Activated CD4-positive, alpha-beta memory T cell treated with anti-CD3 and anti-CD28 coated beads for 36 hours (primary cell): ENCODE results near the gene SNAP25. TPM values are rescaled to one million over a fixed set of nuclear protein-coding genes. Genes with fewer than 3 reads are reported as not detected.

Experiments used
- CTCF ChIA-PET: fragments of 350-600 bp; sonication (Branson Sonifier 250); formaldehyde crosslinking; loops from one replicate; lab custom pipeline; 2021; ENCODE audit warnings: antibody characterized with exemption, inconsistent platforms; lab: Charles Lee
- POLR2A ChIA-PET: fragments of 350-600 bp; sonication (Branson Sonifier 250); formaldehyde crosslinking; loops from one replicate; lab custom pipeline; 2021; ENCODE audit warnings: antibody characterized with exemption; lab: Charles Lee
- DNase-seq: peaks from one replicate; pipeline ENCODE4 v3.0.0-alpha.2; 2020
- H3K27ac Mint-ChIP-seq: one replicate; pipeline ENCODE4 v1.8.0; 2021; ENCODE audit warnings: mixed read lengths
- H3K27me3 Mint-ChIP-seq: one replicate; pipeline ENCODE4 v1.8.0; 2021; ENCODE audit warnings: mixed read lengths
- H3K36me3 Mint-ChIP-seq: one replicate; pipeline ENCODE4 v1.8.0; 2021; ENCODE audit warnings: mixed read lengths
- H3K4me1 Mint-ChIP-seq: one replicate; pipeline ENCODE4 v1.8.0; 2021; ENCODE audit warnings: low read depth, mixed read lengths
- H3K4me3 Mint-ChIP-seq: one replicate; pipeline ENCODE4 v1.8.0; 2021; ENCODE audit warnings: mild to moderate bottlenecking, mixed read lengths
- H3K9me3 Mint-ChIP-seq: one replicate; pipeline ENCODE4 v1.8.0; 2021; ENCODE audit warnings: mixed read lengths
- intact Hi-C: fragments of 100-400 bp; cut with micrococcal nuclease; formaldehyde crosslinking; loops from one replicate; pipeline ENCODE4 v1.15.1; 2023
- total RNA-seq, 2 experiments: library from RNA; stranded (reverse); gene quantifications; one replicate each; pipeline ENCODE4 v1.2.3, GENCODE V29; 2021

Gene SNAP25
- total RNA-seq, 2 experiments from 2014 or later, result 0.63 to 0.67 TPM

DNA sequence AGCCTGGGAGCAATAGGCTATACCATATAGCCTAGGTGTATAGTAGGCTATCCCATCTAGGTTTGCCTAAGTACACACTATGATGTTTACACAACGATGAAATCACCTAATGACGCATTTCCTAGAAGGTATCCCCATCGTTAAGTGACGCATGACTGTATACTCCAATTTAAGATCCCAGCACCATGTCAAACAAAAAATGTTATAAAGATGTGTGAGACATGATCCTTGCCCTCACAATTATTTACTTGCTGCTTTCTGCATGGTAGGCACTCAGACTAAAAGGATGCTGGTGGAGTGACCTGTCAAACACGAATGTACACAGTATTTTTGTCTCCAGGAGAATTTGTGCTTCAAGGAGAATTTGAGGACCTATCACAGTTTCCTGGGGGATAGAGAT lies 32.3 kb downstream of the SNAP25 start:
- Mint-ChIP-seq H3K4me1 (no peaks in the 10 kb centered on the region), H3K27ac (no peak overlapping the region), H3K4me3 (no peak overlapping the region), H3K27me3 (no peaks in the 10 kb centered on the region), H3K36me3 (no peaks in the 10 kb centered on the region), H3K9me3 (no peaks in the 10 kb centered on the region)
- ChIA-PET POLR2A (no interaction called here), CTCF (no interaction called here)
- DNase-seq, result no peak
- intact Hi-C loops, result no loop called here

DNA sequence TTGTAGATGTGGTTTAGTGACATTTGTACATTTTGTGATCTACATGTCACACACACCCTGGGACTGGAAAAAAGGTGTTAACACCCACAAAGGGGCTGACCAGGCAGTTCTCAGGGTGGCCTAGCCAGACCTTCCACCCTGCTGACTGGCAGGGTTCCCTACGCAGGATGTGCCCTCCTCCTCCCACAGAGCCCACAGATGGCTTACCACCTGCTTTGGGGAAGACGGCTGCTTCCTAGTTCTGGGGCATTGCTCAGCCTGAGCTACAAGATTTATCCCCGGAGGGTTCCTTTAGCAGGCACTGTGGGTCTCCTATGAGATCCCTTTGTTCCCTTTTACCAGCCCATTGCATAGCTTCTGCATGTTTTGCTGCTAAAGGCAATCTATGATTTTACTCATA lies 35.1 kb downstream of the SNAP25 start:
- Mint-ChIP-seq H3K27ac (no peak overlapping the region), H3K27me3 (peaks cover 3% of the 10 kb centered on the region), H3K36me3 (no peaks in the 10 kb centered on the region), H3K4me1 (no peaks in the 10 kb centered on the region), H3K4me3 (no peak overlapping the region), H3K9me3 (no peaks in the 10 kb centered on the region)
- intact Hi-C loops, result no loop called here
- CTCF ChIA-PET, result no interaction called here
- POLR2A ChIA-PET, result no interaction called here
- DNase-seq, result no peak

DNA sequence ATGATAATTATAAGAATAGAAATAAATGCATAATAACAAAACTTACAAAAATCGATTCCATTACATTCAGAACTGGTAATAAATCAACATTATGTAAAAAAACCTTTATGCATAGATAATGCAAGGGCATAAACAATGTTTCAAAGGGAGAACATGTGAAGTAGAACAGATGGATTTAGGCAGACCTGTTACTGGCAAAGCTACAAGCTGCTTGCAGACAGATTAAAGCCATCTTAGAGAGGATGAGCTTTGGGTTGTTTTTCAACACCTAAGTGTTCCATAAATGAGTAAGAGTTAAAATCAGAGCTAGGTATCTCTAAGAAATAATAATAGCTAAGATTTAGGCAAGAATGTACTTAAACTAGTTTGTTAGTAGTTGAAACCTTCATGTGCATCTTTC lies 37.2 kb downstream of the SNAP25 start:
- H3K27ac Mint-ChIP-seq, result no peak overlapping the region
- intact Hi-C loops, result no loop called here
- POLR2A ChIA-PET, result no interaction called here

DNA sequence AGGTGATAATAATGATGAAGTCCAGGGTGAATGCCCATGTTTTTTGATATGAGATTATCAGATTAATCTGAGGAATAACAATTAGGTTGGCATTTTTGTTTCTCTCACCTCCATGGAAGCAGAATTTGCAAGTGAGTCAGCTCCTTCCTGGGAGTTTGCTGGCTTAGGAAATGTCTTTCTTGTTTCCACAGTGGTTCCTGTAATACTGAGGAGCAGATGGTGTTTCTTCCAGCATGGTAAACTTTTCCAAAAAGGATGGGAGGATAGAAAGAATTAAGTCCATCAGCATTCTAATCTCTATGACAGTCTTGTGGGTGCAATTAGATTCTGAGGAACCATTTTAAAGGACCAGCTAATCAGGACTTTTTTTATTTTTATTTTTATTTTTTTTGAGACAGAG lies 40.5 kb downstream of the SNAP25 start:
- H3K27me3 Mint-ChIP-seq, result peaks cover 5% of the 10 kb centered on the region
- ChIA-PET CTCF (no interaction called here), POLR2A (no interaction called here)
- H3K9me3 Mint-ChIP-seq, result no peaks in the 10 kb centered on the region
- H3K36me3 Mint-ChIP-seq, result no peaks in the 10 kb centered on the region
- H3K4me1 Mint-ChIP-seq, result no peaks in the 10 kb centered on the region
- intact Hi-C loops, result no loop called here
- no peak overlapping the region for H3K27ac Mint-ChIP-seq
- H3K4me3 Mint-ChIP-seq, result no peak overlapping the region
- DNase-seq, result no peak

More for the DNA sequence above, 37.2 kb downstream of the SNAP25 start:
- CTCF ChIA-PET, result no interaction called here
- H3K4me3 Mint-ChIP-seq, result no peak overlapping the region
- no peak for DNase-seq
- no peaks in the 10 kb centered on the region for H3K4me1 Mint-ChIP-seq
- no peaks in the 10 kb centered on the region for H3K9me3 Mint-ChIP-seq
- H3K27me3 Mint-ChIP-seq, result peaks cover 5% of the 10 kb centered on the region
- no peaks in the 10 kb centered on the region for H3K36me3 Mint-ChIP-seq

DNA sequence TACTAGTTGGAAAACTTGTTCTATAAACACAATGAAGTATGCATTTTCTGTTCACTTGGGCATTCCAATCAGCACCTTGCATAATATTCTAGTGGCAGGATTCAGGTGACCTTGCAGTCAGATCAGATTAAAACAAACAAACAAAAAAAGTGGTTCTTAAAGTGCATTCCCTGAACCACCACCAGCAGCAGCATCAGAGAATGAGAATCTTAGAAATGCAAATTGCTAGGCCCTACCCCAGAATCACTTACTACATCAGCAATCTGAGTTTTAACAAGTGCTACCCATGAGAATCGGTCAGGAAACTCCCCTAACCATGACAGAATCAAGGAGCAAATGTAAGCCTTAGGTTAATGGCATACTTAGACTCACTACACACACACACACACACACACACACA lies 41.7 kb downstream of the SNAP25 start:
- H3K4me1 Mint-ChIP-seq, result no peaks in the 10 kb centered on the region
- CTCF ChIA-PET, result no interaction called here
- no peak overlapping the region for H3K4me3 Mint-ChIP-seq
- peaks cover 7% of the 10 kb centered on the region for H3K27me3 Mint-ChIP-seq
- POLR2A ChIA-PET, result no interaction called here
- H3K27ac Mint-ChIP-seq, result no peak overlapping the region
- DNase-seq, result no peak
- intact Hi-C loops, result no loop called here
- H3K9me3 Mint-ChIP-seq, result no peaks in the 10 kb centered on the region
- no peaks in the 10 kb centered on the region for H3K36me3 Mint-ChIP-seq

DNA sequence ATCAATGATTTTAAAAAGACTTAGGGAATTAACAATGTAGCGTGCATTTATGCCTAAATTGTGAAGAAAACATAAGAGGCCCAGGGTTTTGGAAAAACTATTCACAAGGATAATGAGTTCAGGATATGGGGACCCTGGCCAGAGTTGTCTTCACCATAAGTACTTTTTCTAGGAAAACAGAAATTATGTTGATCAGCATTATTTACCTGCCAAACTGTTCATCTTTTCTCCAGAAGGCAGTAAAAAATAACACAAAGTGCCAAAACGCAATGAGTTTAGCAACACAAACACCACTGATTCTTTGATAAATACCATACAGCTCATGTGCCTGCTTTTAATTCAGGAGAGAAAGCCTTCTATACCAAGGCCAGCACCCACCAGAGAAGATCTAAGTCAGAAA lies 43.1 kb downstream of the SNAP25 start:
- peaks cover 7% of the 10 kb centered on the region for H3K27me3 Mint-ChIP-seq
- no peaks in the 10 kb centered on the region for H3K36me3 Mint-ChIP-seq
- H3K9me3 Mint-ChIP-seq, result no peaks in the 10 kb centered on the region
- CTCF ChIA-PET, result no interaction called here
- H3K4me1 Mint-ChIP-seq, result no peaks in the 10 kb centered on the region
- no peak overlapping the region for H3K4me3 Mint-ChIP-seq
- intact Hi-C loops, result no loop called here
- POLR2A ChIA-PET, result no interaction called here
- no peak overlapping the region for H3K27ac Mint-ChIP-seq
- no peak for DNase-seq

DNA sequence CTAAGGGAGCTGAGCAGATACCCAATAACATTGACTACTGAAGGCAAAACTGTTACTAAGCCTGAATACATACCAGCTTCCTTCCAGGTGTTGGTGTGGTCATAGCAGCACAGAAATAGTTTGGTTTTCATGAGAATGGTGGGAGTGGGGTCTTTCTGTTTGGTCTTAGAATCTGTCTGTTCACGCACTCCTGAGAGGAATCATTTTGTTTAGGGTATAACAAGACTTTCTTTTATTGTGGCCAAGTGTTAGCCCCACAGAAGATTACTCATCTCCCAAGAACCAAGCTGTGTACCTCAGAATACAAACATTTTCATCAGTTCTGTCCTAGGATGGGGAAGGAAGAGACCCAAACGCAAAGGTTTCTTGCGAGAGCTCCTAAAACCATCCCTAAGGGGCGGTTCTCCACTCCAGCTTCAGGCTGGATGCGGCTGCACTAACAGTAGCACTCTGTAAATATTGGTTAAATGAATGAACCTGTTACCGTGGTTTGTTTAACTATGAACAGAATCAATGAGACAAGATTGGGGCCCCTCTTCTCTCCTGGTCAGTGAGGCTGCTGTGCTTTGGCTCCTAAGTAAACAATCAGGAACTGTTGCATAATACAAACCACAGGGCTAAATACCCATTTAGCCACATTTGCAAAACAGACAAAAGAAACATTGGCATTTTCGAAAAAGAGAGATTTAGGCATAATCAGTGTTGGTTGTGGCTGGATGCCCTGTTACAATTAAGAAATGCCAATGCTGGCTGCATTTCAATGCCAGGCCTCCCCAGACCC lies 44.9 kb downstream of the SNAP25 start:
- ChIA-PET POLR2A (no interaction called here), CTCF (no interaction called here)
- no peaks in the 10 kb centered on the region for H3K9me3 Mint-ChIP-seq
- no peaks in the 10 kb centered on the region for H3K36me3 Mint-ChIP-seq
- no peak for DNase-seq
- H3K4me3 Mint-ChIP-seq, result no peak overlapping the region
- H3K27ac Mint-ChIP-seq, result no peak overlapping the region
- H3K4me1 Mint-ChIP-seq, result no peaks in the 10 kb centered on the region
- intact Hi-C loops, result no loop called here
- H3K27me3 Mint-ChIP-seq, result peaks cover 3% of the 10 kb centered on the region

DNA sequence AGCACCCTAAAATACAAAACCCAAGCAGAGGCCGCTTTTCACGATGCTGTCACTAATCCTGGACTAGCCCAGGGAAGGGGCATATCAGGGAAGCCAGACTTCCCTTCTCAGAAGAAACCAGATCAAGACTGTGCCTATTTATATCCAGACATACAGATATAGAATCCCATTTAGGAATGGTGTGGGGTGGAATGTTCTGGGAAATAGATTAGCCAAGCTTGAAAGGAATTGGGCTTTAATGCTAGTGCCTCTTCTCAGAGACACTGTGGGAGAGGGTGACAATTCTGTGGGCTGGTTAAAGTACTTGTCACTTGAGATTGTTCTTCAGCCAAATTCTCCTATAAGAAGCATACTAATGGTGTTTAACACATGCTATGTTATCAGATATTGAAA lies 45.5 kb downstream of the SNAP25 start:
- ChIA-PET POLR2A (no interaction called here), CTCF (no interaction called here)
- no peak for DNase-seq
- peaks cover 3% of the 10 kb centered on the region for H3K27me3 Mint-ChIP-seq
- no peak overlapping the region for H3K27ac Mint-ChIP-seq
- no peaks in the 10 kb centered on the region for H3K4me1 Mint-ChIP-seq
- H3K4me3 Mint-ChIP-seq, result no peak overlapping the region
- no peaks in the 10 kb centered on the region for H3K36me3 Mint-ChIP-seq
- intact Hi-C loops, result no loop called here
- no peaks in the 10 kb centered on the region for H3K9me3 Mint-ChIP-seq

DNA sequence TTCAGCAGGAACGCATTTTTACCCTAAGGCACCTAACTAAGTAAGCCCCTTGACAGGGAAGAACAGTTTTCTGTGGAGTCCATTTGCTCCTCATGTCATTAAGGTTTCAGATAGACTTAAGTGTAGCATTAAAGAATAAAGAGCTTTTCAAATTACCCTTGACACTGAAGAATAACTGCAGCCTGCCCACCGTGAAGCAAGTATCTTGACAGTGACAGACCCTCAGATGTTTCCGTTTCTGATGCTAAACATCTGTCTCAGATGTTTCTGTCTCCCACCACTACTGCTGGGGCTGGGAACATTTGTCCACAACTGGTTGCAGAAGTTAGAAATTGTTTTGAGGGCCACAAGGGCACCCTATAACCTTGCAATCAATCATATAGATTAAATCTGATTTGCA lies 50.0 kb downstream of the SNAP25 start:
- Mint-ChIP-seq H3K27me3 (peaks cover 2% of the 10 kb centered on the region), H3K4me3 (no peak overlapping the region), H3K27ac (no peak overlapping the region), H3K4me1 (no peaks in the 10 kb centered on the region), H3K9me3 (no peaks in the 10 kb centered on the region), H3K36me3 (no peaks in the 10 kb centered on the region)
- CTCF ChIA-PET, result no interaction called here
- intact Hi-C loops, result no loop called here
- POLR2A ChIA-PET, result no interaction called here
- DNase-seq, result no peak

DNA sequence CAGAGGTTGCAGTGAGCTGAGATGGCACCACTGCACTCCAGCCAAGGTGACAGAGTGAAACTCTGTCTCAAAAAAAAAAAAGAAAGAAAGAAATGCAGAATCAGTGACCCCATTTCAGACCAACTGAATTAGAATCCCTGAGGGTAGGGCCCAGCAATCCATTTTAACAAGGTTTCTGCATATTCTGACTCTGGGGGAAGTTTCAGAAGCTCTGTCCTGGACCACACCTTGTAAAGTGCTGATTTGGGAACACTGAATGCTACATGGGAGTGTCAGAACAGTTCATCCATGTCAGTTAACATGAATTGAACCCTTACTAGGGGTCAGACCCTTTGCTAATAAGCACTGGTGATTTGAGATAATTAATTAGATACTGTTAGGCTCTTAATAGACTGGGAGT lies 52.0 kb downstream of the SNAP25 start:
- CTCF ChIA-PET, result no interaction called here
- intact Hi-C loops, result no loop called here
- H3K36me3 Mint-ChIP-seq, result no peaks in the 10 kb centered on the region
- H3K27me3 Mint-ChIP-seq, result no peaks in the 10 kb centered on the region
- H3K4me3 Mint-ChIP-seq, result no peak overlapping the region
- no peak overlapping the region for H3K27ac Mint-ChIP-seq
- no peaks in the 10 kb centered on the region for H3K9me3 Mint-ChIP-seq
- POLR2A ChIA-PET, result no interaction called here
- H3K4me1 Mint-ChIP-seq, result no peaks in the 10 kb centered on the region
- DNase-seq, result no peak

DNA sequence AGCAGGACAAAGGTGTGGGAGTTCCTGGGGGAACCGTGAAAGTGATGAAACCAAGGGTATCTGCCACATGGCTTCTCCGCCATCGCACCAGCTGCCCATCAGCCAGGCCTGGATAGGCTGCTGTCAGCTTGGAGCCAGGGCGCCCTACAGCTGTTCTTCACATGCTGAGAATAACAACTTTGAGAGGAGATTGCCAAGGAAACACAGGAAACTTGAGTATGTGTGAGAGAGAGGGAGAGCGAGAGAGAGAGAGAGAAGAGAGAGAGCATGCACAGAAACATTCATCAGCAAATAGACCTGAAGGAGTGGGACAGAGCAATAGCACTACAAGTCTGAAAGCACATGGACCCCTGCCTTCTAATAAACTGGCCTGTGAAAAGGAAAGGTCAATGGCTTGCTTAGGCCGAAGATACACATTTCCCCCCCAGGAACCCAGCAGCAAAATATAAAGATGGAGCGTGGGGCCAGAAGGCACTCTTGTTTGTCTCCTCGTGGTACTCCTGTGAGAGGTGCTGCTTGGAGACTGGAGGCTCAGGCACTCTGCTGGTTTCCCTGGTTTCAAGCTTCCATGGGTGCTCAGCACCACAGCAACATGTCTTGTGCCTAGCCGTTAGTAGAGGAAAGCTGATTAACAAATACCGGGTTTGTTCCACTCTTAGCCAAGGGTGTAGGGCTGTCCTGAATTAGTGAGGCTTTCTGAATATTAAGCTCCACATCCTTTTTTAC lies 53.0 kb downstream of the SNAP25 start:
- H3K27ac Mint-ChIP-seq, result no peak overlapping the region

DNA sequence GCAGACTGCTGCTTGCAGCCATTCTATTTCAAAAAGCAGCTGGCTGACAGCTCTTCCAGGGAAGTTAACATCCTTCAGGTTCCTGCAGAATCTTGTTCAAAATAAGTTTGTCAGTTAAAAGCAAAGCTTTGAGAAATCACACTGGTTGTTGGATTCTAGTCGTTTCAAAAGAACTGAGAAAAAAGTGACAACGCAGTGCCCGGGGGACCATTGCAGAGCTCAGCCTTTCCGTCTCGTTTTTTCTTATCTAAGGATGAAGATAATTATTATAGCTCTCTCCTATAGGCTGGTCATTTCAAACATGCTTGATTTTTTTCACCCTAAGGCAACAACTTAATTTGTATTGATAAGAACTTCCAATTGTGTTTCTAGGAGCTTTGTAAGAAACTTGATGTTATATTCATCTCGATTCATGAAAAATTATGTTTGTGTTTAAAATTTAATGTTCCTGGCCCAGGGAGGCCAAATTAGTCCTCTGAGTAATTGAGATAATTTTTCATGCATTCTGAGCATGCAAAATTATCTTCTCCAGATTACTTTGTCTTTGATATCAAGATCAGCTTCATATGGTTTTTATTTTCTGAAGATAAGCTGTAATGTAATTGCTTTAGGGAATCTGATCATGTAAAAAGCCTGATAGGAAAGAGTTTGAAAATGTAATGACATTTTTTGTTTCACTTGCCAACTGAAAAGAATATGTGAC lies 58.4 kb downstream of the SNAP25 start:
- no peaks in the 10 kb centered on the region for H3K4me1 Mint-ChIP-seq
- no peak for DNase-seq
- CTCF ChIA-PET, result no interaction called here
- POLR2A ChIA-PET, result no interaction called here
- no peak overlapping the region for H3K27ac Mint-ChIP-seq
- intact Hi-C loops, result no loop called here
- H3K27me3 Mint-ChIP-seq, result peaks cover 2% of the 10 kb centered on the region
- no peak overlapping the region for H3K4me3 Mint-ChIP-seq
- H3K9me3 Mint-ChIP-seq, result no peaks in the 10 kb centered on the region
- H3K36me3 Mint-ChIP-seq, result no peaks in the 10 kb centered on the region

More for the DNA sequence above, 53.0 kb downstream of the SNAP25 start:
- DNase-seq, result no peak
- Mint-ChIP-seq H3K4me3 (no peak overlapping the region), H3K4me1 (no peaks in the 10 kb centered on the region), H3K9me3 (no peaks in the 10 kb centered on the region), H3K36me3 (no peaks in the 10 kb centered on the region), H3K27me3 (no peaks in the 10 kb centered on the region)
- intact Hi-C loops, result no loop called here
- ChIA-PET POLR2A (no interaction called here), CTCF (no interaction called here)
